ENCODE measurements around the gene ACLY. TPM values are rescaled to one million over a fixed set of nuclear protein-coding genes. Genes with fewer than 3 reads are reported as not detected.

ACLY gene
- total and polyA plus RNA-seq, 2 of the 13 experiments (the other 11 are each of a cell fraction or from before 2014, with no cell fraction given): 111 to 218 TPM

GRCh38 chr17:41918314-41919164, at the start of gene ACLY (continued):
- no peak for TF ChIP-seq SMARCC2 (IDR thresholded peaks at IDR 0.05)
- no peak; the same call in 1 of the 2 replicates for TF ChIP-seq ZNF556 (CRISPR knock-in tag; IDR thresholded peaks at IDR 0.05; ENCODE audit: borderline replicate concordance)
- no peak for TF ChIP-seq ZNF720 (CRISPR knock-in tag; IDR thresholded peaks at IDR 0.05)
- TF ChIP-seq POLR2A (IDR thresholded peaks at IDR 0.05; ENCODE audit: insufficient read depth in 1 of 2, low read depth in 2 of 2, low read length in 2 of 2): peak; percentile 88 to 97
- TF ChIP-seq, protein P1, sequence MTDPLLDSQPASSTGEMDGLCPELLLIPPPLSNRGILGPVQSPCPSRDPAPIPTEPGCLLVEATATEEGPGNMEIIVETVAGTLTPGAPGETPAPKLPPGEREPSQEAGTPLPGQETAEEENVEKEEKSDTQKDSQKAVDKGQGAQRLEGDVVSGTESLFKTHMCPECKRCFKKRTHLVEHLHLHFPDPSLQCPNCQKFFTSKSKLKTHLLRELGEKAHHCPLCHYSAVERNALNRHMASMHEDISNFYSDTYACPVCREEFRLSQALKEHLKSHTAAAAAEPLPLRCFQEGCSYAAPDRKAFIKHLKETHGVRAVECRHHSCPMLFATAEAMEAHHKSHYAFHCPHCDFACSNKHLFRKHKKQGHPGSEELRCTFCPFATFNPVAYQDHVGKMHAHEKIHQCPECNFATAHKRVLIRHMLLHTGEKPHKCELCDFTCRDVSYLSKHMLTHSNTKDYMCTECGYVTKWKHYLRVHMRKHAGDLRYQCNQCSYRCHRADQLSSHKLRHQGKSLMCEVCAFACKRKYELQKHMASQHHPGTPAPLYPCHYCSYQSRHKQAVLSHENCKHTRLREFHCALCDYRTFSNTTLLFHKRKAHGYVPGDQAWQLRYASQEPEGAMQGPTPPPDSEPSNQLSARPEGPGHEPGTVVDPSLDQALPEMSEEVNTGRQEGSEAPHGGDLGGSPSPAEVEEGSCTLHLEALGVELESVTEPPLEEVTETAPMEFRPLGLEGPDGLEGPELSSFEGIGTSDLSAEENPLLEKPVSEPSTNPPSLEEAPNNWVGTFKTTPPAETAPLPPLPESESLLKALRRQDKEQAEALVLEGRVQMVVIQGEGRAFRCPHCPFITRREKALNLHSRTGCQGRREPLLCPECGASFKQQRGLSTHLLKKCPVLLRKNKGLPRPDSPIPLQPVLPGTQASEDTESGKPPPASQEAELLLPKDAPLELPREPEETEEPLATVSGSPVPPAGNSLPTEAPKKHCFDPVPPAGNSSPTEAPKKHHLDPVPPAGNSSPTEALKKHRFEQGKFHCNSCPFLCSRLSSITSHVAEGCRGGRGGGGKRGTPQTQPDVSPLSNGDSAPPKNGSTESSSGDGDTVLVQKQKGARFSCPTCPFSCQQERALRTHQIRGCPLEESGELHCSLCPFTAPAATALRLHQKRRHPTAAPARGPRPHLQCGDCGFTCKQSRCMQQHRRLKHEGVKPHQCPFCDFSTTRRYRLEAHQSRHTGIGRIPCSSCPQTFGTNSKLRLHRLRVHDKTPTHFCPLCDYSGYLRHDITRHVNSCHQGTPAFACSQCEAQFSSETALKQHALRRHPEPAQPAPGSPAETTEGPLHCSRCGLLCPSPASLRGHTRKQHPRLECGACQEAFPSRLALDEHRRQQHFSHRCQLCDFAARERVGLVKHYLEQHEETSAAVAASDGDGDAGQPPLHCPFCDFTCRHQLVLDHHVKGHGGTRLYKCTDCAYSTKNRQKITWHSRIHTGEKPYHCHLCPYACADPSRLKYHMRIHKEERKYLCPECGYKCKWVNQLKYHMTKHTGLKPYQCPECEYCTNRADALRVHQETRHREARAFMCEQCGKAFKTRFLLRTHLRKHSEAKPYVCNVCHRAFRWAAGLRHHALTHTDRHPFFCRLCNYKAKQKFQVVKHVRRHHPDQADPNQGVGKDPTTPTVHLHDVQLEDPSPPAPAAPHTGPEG (CRISPR knock-in tag; IDR thresholded peaks at IDR 0.05): peak; percentile 29; the same call in 1 of the 2 replicates
- TF ChIP-seq HNRNPK (IDR thresholded peaks at IDR 0.05; ENCODE audit: low read depth, low read length, poor library complexity, severe bottlenecking): peak; percentile 91
- TF ChIP-seq RBM22 (optimal IDR thresholded peaks at IDR 0.05; ENCODE audit: low read length): no peak
- no peak for TF ChIP-seq ZBTB49 (CRISPR knock-in tag; IDR thresholded peaks at IDR 0.05; ENCODE audit: borderline replicate concordance)
- TF ChIP-seq NFRKB (IDR thresholded peaks at IDR 0.05): no peak
- TF ChIP-seq ZNF563 (CRISPR knock-in tag; IDR thresholded peaks at IDR 0.05): no peak; the same call in none of the 2 replicates
- TF ChIP-seq E2F1 (CRISPR knock-in tag; IDR thresholded peaks at IDR 0.05): peak; percentile 60
- no peak for TF ChIP-seq SRSF9 (IDR thresholded peaks at IDR 0.05; ENCODE audit: borderline replicate concordance, insufficient read depth, low read depth, low read length, poor library complexity, severe bottlenecking)
- 0 out of 2 replicates have a peak, but pooled peaks have one; percentile 50 for TF ChIP-seq MEF2D (CRISPR knock-in tag; IDR thresholded peaks at IDR 0.05)
- no peak for TF ChIP-seq KDM6A (CRISPR knock-in tag; IDR thresholded peaks at IDR 0.05; ENCODE audit: low read depth)
- TF ChIP-seq ZNF619 (CRISPR knock-in tag; IDR thresholded peaks at IDR 0.05): peak; percentile 62; the same call in 1 of the 2 replicates
- TF ChIP-seq CREM (IDR thresholded peaks at IDR 0.05): peak; percentile 68
- TF ChIP-seq CREM (CRISPR knock-in tag; IDR thresholded peaks at IDR 0.05): no peak
- TF ChIP-seq ZBTB43 (CRISPR knock-in tag; conservative IDR thresholded peaks at IDR 0.05): no peak
- peak; percentile 41; the same call in 1 of the 2 replicates for TF ChIP-seq ZNF816 (CRISPR knock-in tag; IDR thresholded peaks at IDR 0.05; ENCODE audit: borderline replicate concordance)

Data from HepG2 (cell line).